ENCODE data around the gene CGN.

The CGN gene

DNA sequence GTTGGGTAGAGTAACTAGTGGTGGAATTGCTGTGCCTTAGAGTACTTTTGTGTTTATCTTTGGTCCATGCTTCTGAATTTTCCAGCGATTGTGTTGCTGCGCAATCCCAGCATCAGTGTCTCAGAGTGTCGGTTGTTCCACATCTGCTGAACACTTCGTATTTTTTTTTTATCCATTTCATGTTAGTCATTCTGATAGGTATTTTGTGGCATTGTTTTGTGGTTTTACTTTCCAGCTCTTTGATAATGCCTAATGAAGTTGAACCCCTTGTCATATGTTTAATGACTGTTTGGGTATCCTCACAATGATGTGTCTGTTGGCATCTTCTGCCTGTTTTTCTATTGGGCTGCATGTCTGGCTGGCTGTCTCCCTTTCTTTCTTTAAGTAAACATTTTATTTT is 42.5 kb downstream of the CGN start:
- TF ChIP-seq, protein P1, sequence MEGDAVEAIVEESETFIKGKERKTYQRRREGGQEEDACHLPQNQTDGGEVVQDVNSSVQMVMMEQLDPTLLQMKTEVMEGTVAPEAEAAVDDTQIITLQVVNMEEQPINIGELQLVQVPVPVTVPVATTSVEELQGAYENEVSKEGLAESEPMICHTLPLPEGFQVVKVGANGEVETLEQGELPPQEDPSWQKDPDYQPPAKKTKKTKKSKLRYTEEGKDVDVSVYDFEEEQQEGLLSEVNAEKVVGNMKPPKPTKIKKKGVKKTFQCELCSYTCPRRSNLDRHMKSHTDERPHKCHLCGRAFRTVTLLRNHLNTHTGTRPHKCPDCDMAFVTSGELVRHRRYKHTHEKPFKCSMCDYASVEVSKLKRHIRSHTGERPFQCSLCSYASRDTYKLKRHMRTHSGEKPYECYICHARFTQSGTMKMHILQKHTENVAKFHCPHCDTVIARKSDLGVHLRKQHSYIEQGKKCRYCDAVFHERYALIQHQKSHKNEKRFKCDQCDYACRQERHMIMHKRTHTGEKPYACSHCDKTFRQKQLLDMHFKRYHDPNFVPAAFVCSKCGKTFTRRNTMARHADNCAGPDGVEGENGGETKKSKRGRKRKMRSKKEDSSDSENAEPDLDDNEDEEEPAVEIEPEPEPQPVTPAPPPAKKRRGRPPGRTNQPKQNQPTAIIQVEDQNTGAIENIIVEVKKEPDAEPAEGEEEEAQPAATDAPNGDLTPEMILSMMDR (IDR thresholded peaks at IDR 0.05; ENCODE audit: low read depth, low read length): no peak
- peak in 1 of 2 donors; percentile 61 for DNase-seq (ENCODE audit: low read depth in 2 of 2)
- no peak overlapping the region for H3K4me3 ChIP-seq (replicated peaks in 1 of 2; ENCODE audit: low read depth in 2 of 2, low read length in 2 of 2)

DNA sequence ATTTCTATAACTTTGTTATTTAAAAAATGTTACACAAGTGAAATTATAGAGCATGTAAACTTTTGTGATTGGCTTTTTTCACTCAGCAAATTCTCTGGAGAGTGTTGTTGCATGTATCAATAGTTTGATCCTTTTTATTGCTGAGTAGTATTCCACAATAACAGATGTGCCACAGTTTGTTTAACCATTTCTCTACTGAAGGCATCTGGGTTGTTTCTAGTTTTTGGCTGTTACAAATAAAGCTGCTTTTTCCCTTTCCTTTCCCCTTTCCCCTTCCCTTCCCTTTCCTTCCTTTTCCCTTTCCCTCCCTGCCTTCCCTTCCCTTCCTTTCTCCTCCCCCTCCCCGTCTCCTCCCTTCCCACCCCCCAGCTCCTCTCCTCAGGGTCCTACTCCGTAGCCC is 44.9 kb downstream of the CGN start:
- no peak overlapping the region for H3K4me3 ChIP-seq (replicated peaks in 1 of 2; ENCODE audit: low read depth in 2 of 2, low read length in 2 of 2)
- DNase-seq (ENCODE audit: low read depth in 2 of 2): no peak
- TF ChIP-seq, protein P1 (IDR thresholded peaks at IDR 0.05; ENCODE audit: low read depth, low read length): no peak

DNA sequence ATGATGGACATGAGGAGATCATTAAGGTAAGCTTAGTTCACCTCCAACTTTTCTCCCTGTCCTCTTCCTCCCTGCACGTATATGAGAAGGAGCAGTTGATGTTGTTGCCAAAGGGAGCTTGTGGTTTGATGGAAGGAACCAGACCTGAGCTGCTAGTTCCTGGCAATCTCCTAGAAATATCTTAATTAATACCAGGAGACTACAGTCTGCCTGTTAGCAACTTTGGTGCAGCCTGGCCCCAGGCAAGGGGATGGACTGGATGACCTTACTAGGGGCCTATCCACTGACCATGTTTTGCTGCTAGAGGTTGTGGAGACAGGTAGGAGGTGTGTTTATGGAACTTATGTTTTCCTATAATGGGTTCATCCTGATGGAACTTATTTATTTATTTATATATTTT is 51.5 kb downstream of the CGN start:
- no peak overlapping the region for H3K4me3 ChIP-seq (replicated peaks in 1 of 2; ENCODE audit: low read depth in 2 of 2, low read length in 2 of 2)
- no peak for DNase-seq (ENCODE audit: low read depth in 2 of 2)
- TF ChIP-seq, protein P1 (IDR thresholded peaks at IDR 0.05; ENCODE audit: low read depth, low read length): no peak

DNA sequence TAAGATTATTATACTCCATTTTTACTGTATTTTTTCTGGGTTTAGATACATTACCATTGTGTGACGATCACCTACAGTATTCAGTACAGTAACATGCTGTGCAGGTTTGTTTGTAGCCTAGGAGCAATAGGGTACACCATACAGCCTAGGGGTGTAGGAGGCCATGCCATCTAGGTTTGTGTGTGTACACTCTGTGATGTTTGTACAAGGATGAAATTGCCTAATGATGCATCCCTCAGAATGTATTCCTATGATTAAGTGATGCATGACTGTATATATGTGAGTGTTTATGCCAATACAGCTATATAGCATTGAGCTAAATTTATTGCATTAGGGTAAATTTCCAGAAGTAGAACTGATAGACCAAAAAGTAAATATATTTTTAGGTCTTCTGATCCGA is 52.2 kb downstream of the CGN start:
- H3K4me3 ChIP-seq (replicated peaks in 1 of 2; ENCODE audit: low read depth in 2 of 2, low read length in 2 of 2): no peak overlapping the region
- DNase-seq (ENCODE audit: low read depth in 2 of 2): no peak
- TF ChIP-seq, protein P1 (IDR thresholded peaks at IDR 0.05; ENCODE audit: low read depth, low read length): no peak

DNA sequence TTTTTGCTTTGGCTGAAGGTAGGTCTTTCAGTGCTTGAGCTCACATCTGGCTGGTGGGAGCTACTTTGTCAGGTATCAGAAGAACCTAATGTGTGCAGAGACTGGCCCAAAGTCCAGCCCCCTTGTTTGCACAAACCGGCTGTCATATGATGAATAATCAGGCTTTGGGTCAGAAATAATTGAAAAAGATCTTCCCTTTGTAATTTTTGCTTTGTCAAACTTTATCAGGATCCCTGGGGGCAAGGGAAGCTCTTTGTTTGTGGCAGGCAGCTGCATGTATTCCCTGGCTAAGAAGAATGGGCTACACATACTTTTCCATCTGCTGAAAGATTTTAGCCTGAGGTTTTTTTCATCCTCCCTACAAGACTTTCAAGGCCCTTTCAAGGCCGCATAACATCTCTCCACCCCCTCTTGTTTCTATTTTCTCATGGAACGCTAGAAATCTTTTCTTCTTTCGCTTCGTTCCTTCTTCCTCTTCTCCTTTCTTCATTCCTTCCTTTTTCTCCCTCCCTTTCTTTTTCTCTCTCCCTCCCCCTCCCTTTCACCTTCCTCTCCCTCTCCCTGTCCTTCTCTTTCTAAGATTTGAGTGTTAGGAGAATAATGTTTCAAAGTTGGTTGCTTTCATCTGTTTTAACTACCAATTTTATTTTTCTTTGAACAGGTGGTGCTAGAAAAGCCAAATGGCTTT is 54.5 kb downstream of the CGN start:
- DNase-seq (ENCODE audit: low read depth in 2 of 2): no peak
- H3K4me3 ChIP-seq (replicated peaks in 1 of 2; ENCODE audit: low read depth in 2 of 2, low read length in 2 of 2): no peak overlapping the region
- TF ChIP-seq, protein P1 (IDR thresholded peaks at IDR 0.05; ENCODE audit: low read depth, low read length): no peak

DNA sequence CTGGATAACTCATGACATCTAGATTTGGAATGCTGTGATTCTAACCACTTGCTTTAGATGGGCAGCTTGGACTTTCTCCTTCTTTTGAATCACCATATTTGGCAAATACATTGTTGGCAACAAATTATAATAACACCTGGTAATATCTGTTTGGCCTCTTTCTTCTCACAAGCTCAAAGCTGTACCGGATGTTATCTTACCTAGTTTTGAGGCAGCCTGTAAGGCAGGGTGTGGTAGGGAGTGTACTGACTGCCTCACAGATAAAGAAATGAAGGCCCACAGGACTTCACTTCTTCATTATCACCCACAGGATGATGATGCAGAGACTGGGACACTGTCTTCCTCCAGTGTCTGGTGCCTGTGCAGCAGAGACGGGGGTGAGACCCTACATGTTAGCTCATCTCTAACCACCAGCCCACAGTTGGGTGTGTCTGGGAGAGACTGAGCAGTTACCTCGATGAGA is 57.5 kb downstream of the CGN start:
- TF ChIP-seq, protein P1 (IDR thresholded peaks at IDR 0.05; ENCODE audit: low read depth, low read length): no peak
- DNase-seq (ENCODE audit: low read depth in 2 of 2): no peak
- no peak overlapping the region for H3K4me3 ChIP-seq (replicated peaks in 1 of 2; ENCODE audit: low read depth in 2 of 2, low read length in 2 of 2)

DNA sequence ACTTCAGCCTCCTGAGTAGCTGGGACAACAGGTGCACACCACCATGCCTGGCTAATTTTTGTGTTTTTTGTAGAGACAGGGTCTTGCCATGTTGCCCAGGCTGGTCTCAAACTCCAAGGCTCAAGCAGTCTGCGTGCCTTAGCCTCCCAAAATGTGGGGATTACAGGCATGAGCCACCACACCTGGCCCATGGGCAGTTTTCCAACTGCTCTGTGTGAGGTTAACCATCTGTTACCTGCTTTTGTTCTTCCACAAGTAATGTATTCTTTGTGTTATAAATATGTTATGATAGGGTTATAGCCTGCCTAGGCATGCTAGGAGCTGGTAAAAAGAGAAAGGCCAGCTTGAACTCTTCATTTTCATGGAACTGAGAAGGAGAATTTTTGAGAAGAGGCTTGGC is 59.6 kb downstream of the CGN start:
- TF ChIP-seq, protein P1 (IDR thresholded peaks at IDR 0.05; ENCODE audit: low read depth, low read length): no peak
- DNase-seq (ENCODE audit: low read depth in 2 of 2): no peak
- H3K4me3 ChIP-seq (replicated peaks in 1 of 2; ENCODE audit: low read depth in 2 of 2, low read length in 2 of 2): no peak overlapping the region

Data from cardiac fibroblast (primary cell).